Natural killer cell (primary cell): Measurements from ENCODE around the gene EFHC2. TPM values are rescaled to one million over a fixed set of nuclear protein-coding genes. Genes with fewer than 3 reads are reported as not detected.

Experiments
- ATAC-seq, 3 donors: fragments of 150-1000 bp in 2 of 3; fragments of 200-7000 bp in 1 of 3; cut with Tn5 transposase; 1 replicate in 1 of 3; 2 replicates in 2 of 3; pipeline ENCODE4 v1.10.0; 2021; ENCODE audit warnings: mild to moderate bottlenecking in 2 of 3, moderate library complexity in 2 of 3
- DNase-seq, 2 donors: peaks; one replicate each; pipeline versions ENCODE4 v3.0.0 to v3.0.0-alpha.2; 2013 to 2021; ENCODE audit warnings: mixed read lengths in 1 of 2
- H3K27ac ChIP-seq: one replicate; pipeline ENCODE4 v1.5.1; 2013; ENCODE audit warnings: mild to moderate bottlenecking, low read length
- H3K27me3 ChIP-seq: one replicate; pipeline ENCODE4 v1.6.1; 2013; ENCODE audit warnings: low read length; ENCODE audit not compliant: control insufficient read depth, insufficient read depth
- H3K36me3 ChIP-seq: one replicate; pipeline ENCODE4 v1.6.1; 2013; ENCODE audit warnings: low read length; ENCODE audit not compliant: control insufficient read depth, insufficient read depth
- H3K4me1 ChIP-seq: one replicate; pipeline ENCODE4 v1.6.1; 2013; ENCODE audit warnings: low read length; ENCODE audit not compliant: control insufficient read depth, insufficient read depth
- H3K4me3 ChIP-seq: one replicate; pipeline ENCODE4 v1.5.1; 2013; ENCODE audit warnings: low read length
- H3K9me3 ChIP-seq: one replicate; pipeline ENCODE4 v1.6.1; 2013; ENCODE audit warnings: low read length; ENCODE audit not compliant: control insufficient read depth, insufficient read depth
- H3K27ac Mint-ChIP-seq, 2 donors: one replicate each; pipeline ENCODE4 v1.8.0; 2022; ENCODE audit warnings: mild to moderate bottlenecking in 2 of 2, mixed read lengths in 2 of 2, moderate library complexity in 1 of 2
- H3K27me3 Mint-ChIP-seq, 2 donors: one replicate each; pipeline ENCODE4 v1.8.0; 2022; ENCODE audit warnings: low read depth in 2 of 2, mixed read lengths in 2 of 2
- H3K36me3 Mint-ChIP-seq: one replicate; pipeline ENCODE4 v1.8.0; 2022; ENCODE audit warnings: mixed read lengths
- H3K4me1 Mint-ChIP-seq, 2 donors: one replicate each; pipeline ENCODE4 v1.8.0; 2022; ENCODE audit warnings: mixed read lengths in 2 of 2
- H3K4me3 Mint-ChIP-seq: one replicate; pipeline ENCODE4 v1.8.0; 2022; ENCODE audit warnings: mild to moderate bottlenecking, moderate library complexity, mixed read lengths
- H3K9me3 Mint-ChIP-seq, 2 donors: one replicate each; pipeline ENCODE4 v1.8.0; 2022; ENCODE audit warnings: mixed read lengths in 2 of 2
- CTCF ChIP-seq: fragments of 200-600 bp; IDR thresholded peaks from one replicate; pipeline ENCODE4 v1.8.0; 2022; ENCODE audit warnings: antibody characterized with exemption
- WGBS: methylation state at CpG from one replicate; pipeline ENCODE4 v1.1.7; 2013; ENCODE audit warnings: missing lambda C conversion rate; ENCODE audit not compliant: insufficient coverage; 5-methylcytosine and 5-hydroxymethylcytosine counted together
- intact Hi-C: fragments of 100-400 bp; cut with micrococcal nuclease; formaldehyde crosslinking; loops from one replicate; pipeline ENCODE4 v1.14.2; 2022
- total RNA-seq, 4 donors: library from RNA; stranded (reverse); fragments of 120-200 nt in 1 of 4; gene quantifications; one replicate each; pipeline versions ENCODE4 v1.2.3 to v1.2.4, GENCODE V29; 2013 to 2022

Gene EFHC2
- total RNA-seq, 3 donors from 2014 or later (not counting 1 experiment from before 2014, with no cell fraction given) = 5.7 to 9.1 (median 8.9) TPM

DNA sequence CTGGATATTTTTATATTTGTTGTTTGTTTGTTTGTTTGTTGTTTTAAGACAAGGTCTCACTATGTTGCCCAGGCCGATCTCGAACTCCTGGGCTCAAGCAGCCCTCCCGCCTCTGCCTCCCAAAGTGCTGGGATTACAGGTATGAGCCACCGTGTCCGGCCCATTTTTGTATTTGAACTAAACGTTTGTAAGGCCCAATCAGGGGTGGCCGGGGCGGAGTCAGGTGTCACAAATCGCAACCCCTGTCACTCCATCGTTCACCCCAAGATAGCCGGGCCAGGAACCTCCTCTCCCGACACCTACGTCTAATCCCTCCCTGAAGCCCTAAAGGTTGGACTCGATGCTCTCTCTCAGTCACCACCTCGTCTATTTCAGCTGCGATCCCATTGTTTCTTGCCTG lies 722 bp upstream of the EFHC2 start:
- H3K27me3 ChIP-seq = no peaks in the 10 kb centered on the region
- intact Hi-C loops = loop anchor here (5.0 kb wide), 1 partner anchor 97 kb away; no protein-coding TSS in a partner anchor
- peak overlapping the region; percentile 68 for H3K4me3 ChIP-seq
- TF ChIP-seq CTCF = no peak
- H3K27ac ChIP-seq = peak overlapping the region; percentile 98
- Mint-ChIP-seq H3K4me3 (peak overlapping the region; percentile 92), H3K27me3 (peaks cover 0 to 6% of the 10 kb centered on the region in 2 donors), H3K9me3 (no peaks in the 10 kb centered on the region), H3K27ac (peak overlapping the region; percentile 94 to 99), H3K4me1 (peaks cover 19% of the 10 kb centered on the region in 2 donors), H3K36me3 (no peaks in the 10 kb centered on the region)
- ATAC-seq (peak; percentile 79 to 87 (median 82)), DNase-seq (peak; percentile 59 to 80)
- H3K9me3 ChIP-seq = no peaks in the 10 kb centered on the region
- H3K36me3 ChIP-seq = no peaks in the 10 kb centered on the region
- H3K4me1 ChIP-seq = peaks cover 26% of the 10 kb centered on the region
- 0% methylated on average over 16 of the region's 16 CpGs for WGBS

- peak overlapping the region; percentile 68 for H3K4me3 ChIP-seq
- Mint-ChIP-seq H3K27me3 (peaks cover 0 to 6% of the 10 kb centered on the region in 2 donors), H3K4me3 (peak overlapping the region; percentile 92), H3K4me1 (peaks cover 23 to 27% of the 10 kb centered on the region in 2 donors), H3K36me3 (no peaks in the 10 kb centered on the region), H3K27ac (peak overlapping the region; percentile 94 to 99), H3K9me3 (no peaks in the 10 kb centered on the region)
- intact Hi-C loops = loop anchor here (5.0 kb wide), 1 partner anchor 96 kb away; no protein-coding TSS in a partner anchor
- peak overlapping the region; percentile 98 for H3K27ac ChIP-seq
- peaks cover 34% of the 10 kb centered on the region for H3K4me1 ChIP-seq
- no peak for ATAC-seq
- no peak for DNase-seq
- H3K27me3 ChIP-seq = no peaks in the 10 kb centered on the region
- H3K36me3 ChIP-seq = no peaks in the 10 kb centered on the region
- H3K9me3 ChIP-seq = no peaks in the 10 kb centered on the region
- WGBS = no CpG with 5 or more reads among the region's 3 CpGs
- no peak for TF ChIP-seq CTCF
Observed at GRCh38 chrX:44342866-44343265, 606 bp downstream of the EFHC2 start.

- H3K27ac Mint-ChIP-seq = peak overlapping the region; percentile 51 to 81
- Histone ChIP-seq H3K4me3 (no peak overlapping the region), H3K36me3 (no peaks in the 10 kb centered on the region), H3K4me1 (peaks cover 18% of the 10 kb centered on the region), H3K9me3 (no peaks in the 10 kb centered on the region), H3K27ac (peak overlapping the region; percentile 14), H3K27me3 (no peaks in the 10 kb centered on the region)
- H3K36me3 Mint-ChIP-seq = no peaks in the 10 kb centered on the region
- H3K9me3 Mint-ChIP-seq = no peaks in the 10 kb centered on the region
- WGBS = 37% methylated on average over 3 of the region's 5 CpGs
- no peak for TF ChIP-seq CTCF
- H3K27me3 Mint-ChIP-seq = peaks cover 0 to 6% of the 10 kb centered on the region in 2 donors
- H3K4me1 Mint-ChIP-seq = peaks cover 4 to 8% of the 10 kb centered on the region in 2 donors
- no peak for DNase-seq
- intact Hi-C loops = no loop called here
- ATAC-seq = peak in 2 of 3 donors; percentile 47 to 58
- H3K4me3 Mint-ChIP-seq = peak overlapping the region; percentile 61
Observed at GRCh38 chrX:44338361-44338760, 5.1 kb downstream of the EFHC2 start.

- Mint-ChIP-seq H3K4me3 (no peak overlapping the region), H3K27ac (no peak overlapping the region), H3K9me3 (no peaks in the 10 kb centered on the region), H3K27me3 (no peaks in the 10 kb centered on the region), H3K4me1 (peaks cover 23% of the 10 kb centered on the region in 2 donors), H3K36me3 (no peaks in the 10 kb centered on the region)
- intact Hi-C loops = no loop called here
- H3K4me3 ChIP-seq = no peak overlapping the region
- no CpG with 5 or more reads among the region's 1 CpG for WGBS
- H3K27me3 ChIP-seq = no peaks in the 10 kb centered on the region
- H3K9me3 ChIP-seq = no peaks in the 10 kb centered on the region
- no peaks in the 10 kb centered on the region for H3K36me3 ChIP-seq
- TF ChIP-seq CTCF = no peak
- DNase-seq (no peak), ATAC-seq (no peak)
- peaks cover 20% of the 10 kb centered on the region for H3K4me1 ChIP-seq
- H3K27ac ChIP-seq = no peak overlapping the region
Observed at GRCh38 chrX:44332437-44332836, 11.0 kb downstream of the EFHC2 start.
